ENCODE results near the gene ULK1. TPM values are rescaled to one million over a fixed set of nuclear protein-coding genes. Genes with fewer than 3 reads are reported as not detected.

ULK1 gene
- total and polyA plus RNA-seq, 2 of the 13 experiments (the other 11 are each of a cell fraction or from before 2014, with no cell fraction given) = 2.8 to 10.1 TPM

DNA sequence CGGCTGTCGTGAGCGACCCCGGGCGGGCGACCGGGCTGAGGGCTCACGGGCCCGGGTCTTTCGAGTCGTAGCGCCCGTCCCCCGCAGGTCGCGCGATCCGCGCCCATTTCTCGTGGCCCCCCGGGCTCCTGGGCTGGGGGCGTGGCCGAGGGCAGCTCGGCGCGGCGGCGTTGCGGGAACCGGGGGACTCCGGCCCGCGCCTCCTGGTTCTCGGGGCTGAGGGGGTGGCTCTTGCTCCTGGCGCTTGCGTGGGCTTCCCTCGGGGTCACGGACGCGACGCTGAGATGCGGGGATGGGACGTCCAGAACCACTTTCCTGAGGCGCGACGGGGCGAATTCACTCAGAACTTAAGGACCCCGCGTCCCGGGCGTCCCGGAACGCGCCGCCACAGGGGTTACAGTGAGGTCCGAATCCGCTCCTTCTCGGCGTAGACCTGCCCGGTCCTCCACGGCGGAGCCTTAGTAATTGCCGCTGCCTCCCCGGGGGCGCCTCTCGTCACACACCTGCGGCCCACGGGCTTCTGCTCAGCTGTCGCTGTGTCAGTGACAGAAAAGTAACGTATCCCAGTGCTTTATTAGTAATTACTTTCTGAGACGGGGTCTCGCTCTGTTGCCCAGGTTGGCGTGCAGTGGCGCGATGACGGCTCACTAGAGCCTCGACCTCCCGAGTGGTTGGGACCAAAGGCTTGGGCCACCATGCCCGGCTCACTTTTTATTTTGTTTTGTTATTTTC, 55.9 kb downstream of the ULK1 start (continued):
- TF ChIP-seq, protein P1, sequence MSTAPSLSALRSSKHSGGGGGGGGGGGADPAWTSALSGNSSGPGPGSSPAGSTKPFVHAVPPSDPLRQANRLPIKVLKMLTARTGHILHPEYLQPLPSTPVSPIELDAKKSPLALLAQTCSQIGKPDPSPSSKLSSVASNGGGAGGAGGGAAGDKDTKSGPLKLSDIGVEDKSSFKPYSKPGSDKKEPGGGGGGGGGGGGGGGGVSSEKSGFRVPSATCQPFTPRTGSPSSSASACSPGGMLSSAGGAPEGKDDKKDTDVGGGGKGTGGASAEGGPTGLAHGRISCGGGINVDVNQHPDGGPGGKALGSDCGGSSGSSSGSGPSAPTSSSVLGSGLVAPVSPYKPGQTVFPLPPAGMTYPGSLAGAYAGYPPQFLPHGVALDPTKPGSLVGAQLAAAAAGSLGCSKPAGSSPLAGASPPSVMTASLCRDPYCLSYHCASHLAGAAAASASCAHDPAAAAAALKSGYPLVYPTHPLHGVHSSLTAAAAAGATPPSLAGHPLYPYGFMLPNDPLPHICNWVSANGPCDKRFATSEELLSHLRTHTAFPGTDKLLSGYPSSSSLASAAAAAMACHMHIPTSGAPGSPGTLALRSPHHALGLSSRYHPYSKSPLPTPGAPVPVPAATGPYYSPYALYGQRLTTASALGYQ (CRISPR knock-in tag; IDR thresholded peaks at IDR 0.05) = 0 out of 2 replicates have a peak, but pooled peaks have one; percentile 32
- TF ChIP-seq KMT2A (CRISPR knock-in tag; IDR thresholded peaks at IDR 0.05) (0 out of 2 replicates have a peak, but pooled peaks have one; percentile 19), ZNF781 (CRISPR knock-in tag; IDR thresholded peaks at IDR 0.05; ENCODE audit: borderline replicate concordance, not compliant biosample characterization) (peak; percentile 58), SMAD1 (CRISPR knock-in tag; IDR thresholded peaks at IDR 0.05; ENCODE audit: borderline replicate concordance, low read depth) (no peak), RBFOX2 (IDR thresholded peaks at IDR 0.05; ENCODE audit: low read depth, low read length) (peak; percentile 79), UBTF (CRISPR knock-in tag; IDR thresholded peaks at IDR 0.05) (peak; percentile 41), MTA3 (CRISPR knock-in tag; IDR thresholded peaks at IDR 0.05) (no peak), PHF8 (CRISPR knock-in tag; IDR thresholded peaks at IDR 0.05) (peak; percentile 57), ARNT (IDR thresholded peaks at IDR 0.05) (no peak), HMG20B (CRISPR knock-in tag; conservative IDR thresholded peaks at IDR 0.05) (no peak), HDAC1 (CRISPR knock-in tag; IDR thresholded peaks at IDR 0.05) (peak; percentile 22; the same call in 1 of the 2 replicates), NRL (CRISPR knock-in tag; IDR thresholded peaks at IDR 0.05; ENCODE audit: borderline replicate concordance) (no peak), ZNF879 (CRISPR knock-in tag; IDR thresholded peaks at IDR 0.05) (0 out of 2 replicates have a peak, but pooled peaks have one; percentile 24), ZNF234 (CRISPR knock-in tag; conservative IDR thresholded peaks at IDR 0.05) (0 out of 2 replicates have a peak, but pooled peaks have one; percentile 8), ZNF841 (CRISPR knock-in tag; IDR thresholded peaks at IDR 0.05; ENCODE audit: borderline replicate concordance) (0 out of 2 replicates have a peak, but pooled peaks have one; percentile 1), ZBTB10 (CRISPR knock-in tag; IDR thresholded peaks at IDR 0.05; ENCODE audit: borderline replicate concordance) (0 out of 2 replicates have a peak, but pooled peaks have one; percentile 51), SALL1 (CRISPR knock-in tag; IDR thresholded peaks at IDR 0.05) (0 out of 2 replicates have a peak, but pooled peaks have one; percentile 3)
- TF ChIP-seq, protein P2, sequence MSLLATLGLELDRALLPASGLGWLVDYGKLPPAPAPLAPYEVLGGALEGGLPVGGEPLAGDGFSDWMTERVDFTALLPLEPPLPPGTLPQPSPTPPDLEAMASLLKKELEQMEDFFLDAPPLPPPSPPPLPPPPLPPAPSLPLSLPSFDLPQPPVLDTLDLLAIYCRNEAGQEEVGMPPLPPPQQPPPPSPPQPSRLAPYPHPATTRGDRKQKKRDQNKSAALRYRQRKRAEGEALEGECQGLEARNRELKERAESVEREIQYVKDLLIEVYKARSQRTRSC (CRISPR knock-in tag; IDR thresholded peaks at IDR 0.05; ENCODE audit: low read depth) = no peak
- TF ChIP-seq, protein P3, sequence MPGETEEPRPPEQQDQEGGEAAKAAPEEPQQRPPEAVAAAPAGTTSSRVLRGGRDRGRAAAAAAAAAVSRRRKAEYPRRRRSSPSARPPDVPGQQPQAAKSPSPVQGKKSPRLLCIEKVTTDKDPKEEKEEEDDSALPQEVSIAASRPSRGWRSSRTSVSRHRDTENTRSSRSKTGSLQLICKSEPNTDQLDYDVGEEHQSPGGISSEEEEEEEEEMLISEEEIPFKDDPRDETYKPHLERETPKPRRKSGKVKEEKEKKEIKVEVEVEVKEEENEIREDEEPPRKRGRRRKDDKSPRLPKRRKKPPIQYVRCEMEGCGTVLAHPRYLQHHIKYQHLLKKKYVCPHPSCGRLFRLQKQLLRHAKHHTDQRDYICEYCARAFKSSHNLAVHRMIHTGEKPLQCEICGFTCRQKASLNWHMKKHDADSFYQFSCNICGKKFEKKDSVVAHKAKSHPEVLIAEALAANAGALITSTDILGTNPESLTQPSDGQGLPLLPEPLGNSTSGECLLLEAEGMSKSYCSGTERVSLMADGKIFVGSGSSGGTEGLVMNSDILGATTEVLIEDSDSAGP (CRISPR knock-in tag; IDR thresholded peaks at IDR 0.05; ENCODE audit: borderline replicate concordance) = 0 out of 2 replicates have a peak, but pooled peaks have one; percentile 9

Measured in HepG2 (cell line).